PC-9 (cell line): ENCODE measurements around the gene GMCL2. TPM values are rescaled to one million over a fixed set of nuclear protein-coding genes. Genes with fewer than 3 reads are reported as not detected.
A peak's percentile ranks its signal among the peaks of the same experiment; 100 is the strongest.

ENCODE experiments used
- BruUV-seq: library from RNA; stranded (reverse); fragments of 400-500 nt; replicated peaks from 2 replicates; lab custom pipeline; 2021; lab: Mats Ljungman, UMichigan
- CTCF ChIA-PET: fragments of 300-600 bp; sonication (Branson Sonifier 250); formaldehyde crosslinking; loops from one replicate; lab custom pipeline; 2022; ENCODE audit warnings: antibody characterized with exemption; lab: Charles Lee
- POLR2A ChIA-PET: fragments of 300-600 bp; sonication (Branson Sonifier 250); formaldehyde crosslinking; loops from one replicate; lab custom pipeline; 2022; ENCODE audit warnings: antibody characterized with exemption; ENCODE audit not compliant: unreplicated experiment; lab: Charles Lee
- DNase-seq, 2 experiments: peaks; one replicate each; pipeline versions ENCODE4 v3.0.0 to v3.0.0-alpha.2; 2015 to 2022; ENCODE audit warnings: mixed read lengths in 1 of 2
- H2AFZ ChIP-seq: fragments of 200-600 bp; sonication (generic); 2 replicates; pipeline ENCODE4 v1.8.1; 2017; ENCODE audit warnings: antibody characterized with exemption
- H3F3A ChIP-seq: fragments of 200-600 bp; sonication (generic); 2 replicates; pipeline ENCODE4 v1.8.1; 2017; ENCODE audit warnings: antibody characterized with exemption, mild to moderate bottlenecking, low read depth; ENCODE audit not compliant: insufficient read depth
- H3K27ac ChIP-seq: fragments of 200-600 bp; sonication (generic); 2 replicates; pipeline ENCODE4 v1.6.1; 2016; ENCODE audit warnings: mixed run types
- H3K27me3 ChIP-seq: fragments of 200-600 bp; sonication (generic); 2 replicates; pipeline ENCODE4 v1.6.1; 2016; ENCODE audit warnings: low read depth, mixed run types; ENCODE audit not compliant: insufficient read depth
- H3K36me3 ChIP-seq: fragments of 200-600 bp; sonication (generic); 2 replicates; pipeline ENCODE4 v1.6.1; 2016; ENCODE audit warnings: low read depth, mixed run types
- H3K4me1 ChIP-seq: fragments of 200-600 bp; sonication (generic); replicated peaks from 2 replicates; pipeline ENCODE4 v1.6.1; 2016; ENCODE audit warnings: mixed run types; ENCODE audit not compliant: insufficient read depth
- H3K4me2 ChIP-seq: fragments of 200-600 bp; sonication (generic); 2 replicates; pipeline ENCODE4 v1.6.1; 2017; ENCODE audit warnings: mixed run types
- H3K4me3 ChIP-seq: fragments of 200-600 bp; sonication (generic); 2 replicates; pipeline ENCODE4 v1.6.1; 2016; ENCODE audit warnings: mixed run types
- H3K79me2 ChIP-seq: fragments of 200-600 bp; sonication (generic); 2 replicates; pipeline ENCODE4 v1.6.1; 2017; ENCODE audit warnings: low read depth, mixed run types
- H3K9me2 ChIP-seq: fragments of 200-600 bp; sonication (generic); 2 replicates; pipeline ENCODE4 v1.8.1; 2017; ENCODE audit warnings: mild to moderate bottlenecking; ENCODE audit not compliant: insufficient read depth
- H3K9me3 ChIP-seq: fragments of 200-600 bp; sonication (generic); 2 replicates; pipeline ENCODE4 v1.8.1; 2016; ENCODE audit warnings: low read depth; ENCODE audit not compliant: insufficient read depth
- H4K20me1 ChIP-seq: fragments of 200-600 bp; sonication (generic); 2 replicates; pipeline ENCODE4 v1.8.1; 2017; ENCODE audit not compliant: insufficient read depth
- CTCF ChIP-seq: fragments of 200-600 bp; sonication (generic); conservative IDR thresholded peaks from 2 replicates; pipeline ENCODE4 v1.6.1; 2017; ENCODE audit warnings: mixed run types, antibody characterized with exemption, mild to moderate bottlenecking, moderate library complexity
- EZH2 ChIP-seq: fragments of 200-600 bp; sonication (generic); IDR thresholded peaks from 2 replicates; pipeline ENCODE4 v1.8.0; 2017; ENCODE audit warnings: antibody characterized with exemption, low read depth
- intact Hi-C: fragments of 100-400 bp; cut with micrococcal nuclease; formaldehyde crosslinking; loops from one replicate; pipeline ENCODE4 v1.10.0; 2022; ENCODE audit not compliant: unreplicated experiment
- total RNA-seq: library from RNA; stranded (reverse); gene quantifications from 2 replicates; pipeline ENCODE4 v1.2.3, GENCODE V29; 2021

GMCL2 gene
- total RNA-seq, 1 experiment from 2014 or later, result not detected

GRCh38 chr5:178186427-178186826, 744 bp downstream of the GMCL2 start:
- no peaks in the 10 kb centered on the region for H3K9me3 ChIP-seq
- H3K4me2 ChIP-seq, result peak overlapping the region; percentile 48; the same call in 1 of the 2 replicates
- no TSS peak for BruUV-seq
- TF ChIP-seq CTCF (no peak), EZH2 (no peak)
- peak overlapping the region; percentile 40 for H2AFZ ChIP-seq
- H3K79me2 ChIP-seq, result no peaks in the 10 kb centered on the region
- no peak overlapping the region for H3K4me3 ChIP-seq
- no peaks in the 10 kb centered on the region for H3K27me3 ChIP-seq
- H3F3A ChIP-seq, result peaks cover 12% of the 10 kb centered on the region; the same call in 1 of the 2 replicates
- H3K9me2 ChIP-seq, result no peaks in the 10 kb centered on the region
- CTCF ChIA-PET, result no interaction called here
- intact Hi-C loops, result no loop called here
- peaks cover 26% of the 10 kb centered on the region for H3K4me1 ChIP-seq
- no peaks in the 10 kb centered on the region for H3K36me3 ChIP-seq
- peak in 1 of 2 experiments; percentile 82 for DNase-seq
- no peak overlapping the region for H3K27ac ChIP-seq
- no peaks in the 10 kb centered on the region for H4K20me1 ChIP-seq
- POLR2A ChIA-PET, result no interaction called here

GRCh38 chr5:178182158-178182876, 4.9 kb downstream of the GMCL2 start:
- Histone ChIP-seq H3K4me3 (no peak overlapping the region), H4K20me1 (no peaks in the 10 kb centered on the region), H3K79me2 (no peaks in the 10 kb centered on the region), H3K9me3 (no peaks in the 10 kb centered on the region), H2AFZ (no peak overlapping the region), H3K4me2 (peak overlapping the region; percentile 25), H3K4me1 (peaks cover 26% of the 10 kb centered on the region), H3K36me3 (no peaks in the 10 kb centered on the region), H3K9me2 (no peaks in the 10 kb centered on the region), H3K27me3 (no peaks in the 10 kb centered on the region), H3K27ac (0 out of 2 replicates have a peak overlapping the region, but pooled peaks have one; percentile 1), H3F3A (peaks cover 17% of the 10 kb centered on the region; the same call in 1 of the 2 replicates)
- peak in 1 of 2 experiments; percentile 84 for DNase-seq
- TF ChIP-seq EZH2, result no peak
- no peak for TF ChIP-seq CTCF
- no TSS peak for BruUV-seq
- ChIA-PET POLR2A (no interaction called here), CTCF (no interaction called here)
- intact Hi-C loops, result no loop called here

- intact Hi-C loops, result no loop called here
- TF ChIP-seq CTCF, result no peak
- no peak for TF ChIP-seq EZH2
- peaks cover 12% of the 10 kb centered on the region; the same call in 1 of the 2 replicates for H3K4me1 ChIP-seq
- no peaks in the 10 kb centered on the region for H3K27me3 ChIP-seq
- no peaks in the 10 kb centered on the region for H3K9me2 ChIP-seq
- ChIA-PET POLR2A (no interaction called here), CTCF (interaction anchor here (0.5 kb wide), 1 partner anchor 809 kb away, joined by 4 read pairs; no protein-coding TSS in a partner anchor)
- no peak overlapping the region for H3K4me2 ChIP-seq
- H3K4me3 ChIP-seq, result no peak overlapping the region
- no peaks in the 10 kb centered on the region for H4K20me1 ChIP-seq
- no peak overlapping the region for H2AFZ ChIP-seq
- DNase-seq, result no peak
- no peaks in the 10 kb centered on the region for H3K36me3 ChIP-seq
- no peaks in the 10 kb centered on the region for H3K9me3 ChIP-seq
- no peaks in the 10 kb centered on the region for H3K79me2 ChIP-seq
- H3K27ac ChIP-seq, result no peak overlapping the region
- no TSS peak for BruUV-seq
- peaks cover 9% of the 10 kb centered on the region; the same call in 1 of the 2 replicates for H3F3A ChIP-seq
Observed at GRCh38 chr5:178180141-178180863, 6.9 kb downstream of the GMCL2 start.
